GM12875 (cell line): ENCODE measurements around the gene RTF2.
"Not testable (repeated sequence)": the region's sequence is repeated elsewhere in the genome, so short reads cannot be mapped to it uniquely, and the experiment has no call there.

Experiments used
- H3K4me3 ChIP-seq: one replicate; pipeline ENCODE4 v1.5.1; 2011; ENCODE audit warnings: low read depth, low read length, control low read depth
- CTCF ChIP-seq: IDR thresholded peaks from 2 replicates; pipeline ENCODE4 v1.5.1; 2011; ENCODE audit warnings: low read depth, mild to moderate bottlenecking, control low read depth, inconsistent platforms, low read length, moderate library complexity, borderline replicate concordance; ENCODE audit not compliant: insufficient read depth

Gene RTF2

DNA sequence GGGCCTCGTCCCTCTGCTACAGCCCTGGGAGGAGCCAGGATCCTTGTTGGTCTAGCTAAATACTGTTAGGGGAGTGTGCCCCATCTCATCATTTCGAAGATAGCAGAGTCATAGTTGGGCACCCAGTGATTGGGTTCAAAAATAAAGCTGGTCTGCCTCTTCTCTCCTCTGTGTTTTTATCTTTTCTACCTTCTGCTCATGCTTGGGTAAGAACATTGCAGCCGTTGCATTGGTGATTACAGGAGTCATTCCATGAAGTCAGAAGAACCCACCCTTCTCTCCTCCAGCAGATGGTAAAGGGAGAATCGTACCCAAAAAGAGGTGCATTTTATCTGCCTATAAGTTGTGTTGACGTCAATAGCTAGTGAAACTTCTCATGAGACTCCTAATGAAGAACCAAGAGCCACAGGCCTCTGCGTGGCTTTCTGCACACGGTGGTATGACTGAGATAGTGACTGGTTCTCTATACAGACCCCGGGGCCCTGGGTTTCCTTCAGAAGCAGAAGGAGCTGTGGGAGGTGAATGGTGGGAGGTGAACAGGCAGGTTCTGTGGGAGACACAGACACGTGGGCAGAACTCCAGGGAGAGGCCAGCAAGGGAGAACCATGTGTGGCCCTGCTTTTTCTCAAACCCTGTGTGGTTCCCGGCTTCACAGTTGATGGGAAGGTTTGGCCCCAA, 50.4 kb downstream of the RTF2 start:
- H3K4me3 ChIP-seq: no peak overlapping the region
- no peak for TF ChIP-seq CTCF

- no peak for TF ChIP-seq CTCF
These were observed 51.1 kb downstream of the RTF2 start for GRCh38 chr20:56519551-56519950.

GRCh38 chr20:56520180-56520579, 51.8 kb downstream of the RTF2 start:
- H3K4me3 ChIP-seq: no peak overlapping the region

More at GRCh38 chr20:56519551-56519950, 51.1 kb downstream of the RTF2 start:
- no peak overlapping the region for H3K4me3 ChIP-seq

DNA sequence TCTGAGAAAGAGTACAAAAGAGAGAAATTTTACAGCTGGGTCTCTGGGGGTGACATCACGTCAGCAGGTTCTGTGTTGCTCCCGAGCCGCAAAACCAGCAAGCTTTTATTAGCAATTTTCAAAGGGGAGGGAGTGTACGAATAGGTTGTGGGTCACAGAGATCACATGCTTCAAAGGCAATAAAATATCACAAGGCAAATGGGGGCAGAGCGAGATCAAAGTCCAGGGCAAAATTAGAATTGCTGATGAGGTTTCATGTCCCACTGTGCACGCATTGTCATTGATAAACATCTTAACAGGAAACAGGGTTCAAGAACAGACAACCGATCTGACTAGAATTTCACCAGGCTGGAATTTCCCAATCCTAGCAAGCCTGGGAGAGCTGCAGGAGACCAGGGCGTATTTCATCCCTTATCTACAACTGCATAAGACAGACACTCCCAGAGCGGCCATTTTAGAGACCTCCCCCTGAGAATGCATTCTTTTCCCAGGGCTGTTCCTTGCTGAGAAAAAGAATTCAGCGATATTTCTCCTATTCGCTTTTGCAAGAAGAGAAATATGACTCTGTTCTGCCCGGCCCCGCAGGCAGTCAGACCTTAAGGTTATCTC, 52.4 kb downstream of the RTF2 start:
- H3K4me3 ChIP-seq: not testable (repeated sequence)

More at GRCh38 chr20:56520180-56520579, 51.8 kb downstream of the RTF2 start:
- TF ChIP-seq CTCF: no peak

GRCh38 chr20:56522311-56522710, 53.9 kb downstream of the RTF2 start:
- TF ChIP-seq CTCF: no peak
- H3K4me3 ChIP-seq: no peak overlapping the region

GRCh38 chr20:56524444-56524843, 56.0 kb downstream of the RTF2 start, which contains the start of gene FAM209A:
Gene FAM209A (plus strand): TSS chr20:56524744. CDS start chr20:56524809, 65 bp downstream.
- not testable (repeated sequence) for H3K4me3 ChIP-seq

DNA sequence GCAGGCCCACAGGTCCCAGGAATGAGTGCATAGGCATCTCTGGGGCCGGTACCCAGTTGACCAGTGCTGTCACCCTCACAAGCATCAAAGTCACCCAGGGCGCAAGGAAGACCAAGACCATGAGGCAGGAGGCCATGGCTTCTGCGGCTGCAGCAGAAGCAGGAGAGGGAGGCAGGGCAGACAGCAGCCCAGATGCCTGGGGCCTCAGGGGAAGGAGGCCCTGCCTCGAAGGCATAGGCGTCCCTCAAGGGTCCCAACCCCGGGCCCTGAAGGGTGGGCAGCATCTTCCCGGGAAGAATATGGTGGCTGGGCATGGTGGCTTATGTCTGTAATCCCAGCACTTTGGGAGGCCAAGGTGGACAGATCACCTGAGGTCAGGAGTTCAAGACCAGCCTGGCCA, 59.1 kb downstream of the RTF2 start:
- H3K4me3 ChIP-seq: no peak overlapping the region
- TF ChIP-seq CTCF: no peak

GRCh38 chr20:56532946-56533345, 64.5 kb downstream of the RTF2 start, which contains the start of gene FAM209B:
Gene FAM209B (plus strand): TSS chr20:56533246. CDS start chr20:56533342, 96 bp downstream.
- H3K4me3 ChIP-seq: not testable (repeated sequence)
